ENCODE results near the gene KRT35.

KRT35 gene

GRCh38 chr17:41442739-41443138 is 38.2 kb downstream of the KRT35 start:
- H3K4me1 ChIP-seq (ENCODE audit: control insufficient read depth, low read length) = no peaks in the 10 kb centered on the region
- no peaks in the 10 kb centered on the region for H3K9me3 ChIP-seq (ENCODE audit: control insufficient read depth, insufficient read depth, low read length)
- H3K27ac ChIP-seq (ENCODE audit: low read depth, low read length) = no peak overlapping the region
- H4K20me1 ChIP-seq (ENCODE audit: control insufficient read depth, insufficient read depth, low read depth, low read length) = no peaks in the 10 kb centered on the region
- H3K9me2 ChIP-seq (replicated peaks; ENCODE audit: control insufficient read depth, low read length) = no peaks in the 10 kb centered on the region
- H3K79me2 ChIP-seq (ENCODE audit: control insufficient read depth, low read length) = no peaks in the 10 kb centered on the region
- H3K4me2 ChIP-seq (ENCODE audit: low read length) = no peak overlapping the region
- TF ChIP-seq EZH2phosphoT487 (IDR thresholded peaks at IDR 0.05; ENCODE audit: borderline replicate concordance, low read length) (no peak), CTCF (IDR thresholded peaks at IDR 0.05; ENCODE audit: low read depth, low read length, poor library complexity, severe bottlenecking) (no peak)
- H3K4me3 ChIP-seq (ENCODE audit: low read length) = no peak overlapping the region
- peaks cover 44% of the 10 kb centered on the region for H3K27me3 ChIP-seq (ENCODE audit: control insufficient read depth, low read length)
- H3F3A ChIP-seq (ENCODE audit: control insufficient read depth, insufficient read depth) = no peaks in the 10 kb centered on the region
- no peaks in the 10 kb centered on the region for H3K36me3 ChIP-seq (ENCODE audit: control insufficient read depth, low read length)

- Histone ChIP-seq H3K27me3 (ENCODE audit: control insufficient read depth, low read length) (peaks cover 52% of the 10 kb centered on the region), H3K79me2 (ENCODE audit: control insufficient read depth, low read length) (no peaks in the 10 kb centered on the region), H3K4me3 (ENCODE audit: low read length) (no peak within 1 kb of the TSS), H4K20me1 (ENCODE audit: control insufficient read depth, insufficient read depth, low read depth, low read length) (no peaks in the 10 kb centered on the region), H3F3A (ENCODE audit: control insufficient read depth, insufficient read depth) (no peaks in the 10 kb centered on the region), H3K4me2 (ENCODE audit: low read length) (no peak within 1 kb of the TSS), H3K4me1 (ENCODE audit: control insufficient read depth, low read length) (no peaks in the 10 kb centered on the region), H3K9me3 (ENCODE audit: control insufficient read depth, insufficient read depth, low read length) (no peaks in the 10 kb centered on the region), H3K36me3 (ENCODE audit: control insufficient read depth, low read length) (no peaks in the 10 kb centered on the region), H3K9me2 (replicated peaks; ENCODE audit: control insufficient read depth, low read length) (no peaks in the 10 kb centered on the region), H3K27ac (ENCODE audit: low read depth, low read length) (no peak within 1 kb of the TSS)
- no peak for TF ChIP-seq CTCF (IDR thresholded peaks at IDR 0.05; ENCODE audit: low read depth, low read length, poor library complexity, severe bottlenecking)
These were observed 40.4 kb downstream of the KRT35 start, which contains the start of gene KRT38 for GRCh38 chr17:41440531-41441033. KRT38 (minus strand) TSS chr17:41440983; CDS start chr17:41440921, 62 bp downstream.

- TF ChIP-seq EZH2phosphoT487 (IDR thresholded peaks at IDR 0.05; ENCODE audit: borderline replicate concordance, low read length) = no peak
- TF ChIP-seq CTCF (IDR thresholded peaks at IDR 0.05; ENCODE audit: low read depth, low read length, poor library complexity, severe bottlenecking) = no peak
- Histone ChIP-seq H3K79me2 (ENCODE audit: control insufficient read depth, low read length) (no peaks in the 10 kb centered on the region), H3K27ac (ENCODE audit: low read depth, low read length) (no peak overlapping the region), H3K4me3 (ENCODE audit: low read length) (no peak overlapping the region), H3K9me3 (ENCODE audit: control insufficient read depth, insufficient read depth, low read length) (no peaks in the 10 kb centered on the region), H3K4me2 (ENCODE audit: low read length) (no peak overlapping the region), H3K9me2 (replicated peaks; ENCODE audit: control insufficient read depth, low read length) (no peaks in the 10 kb centered on the region), H3F3A (ENCODE audit: control insufficient read depth, insufficient read depth) (no peaks in the 10 kb centered on the region), H3K4me1 (ENCODE audit: control insufficient read depth, low read length) (no peaks in the 10 kb centered on the region), H3K27me3 (ENCODE audit: control insufficient read depth, low read length) (peaks cover 46% of the 10 kb centered on the region), H3K36me3 (ENCODE audit: control insufficient read depth, low read length) (no peaks in the 10 kb centered on the region), H4K20me1 (ENCODE audit: control insufficient read depth, insufficient read depth, low read depth, low read length) (no peaks in the 10 kb centered on the region)
These were observed 41.6 kb downstream of the KRT35 start for GRCh38 chr17:41439375-41439774.

Data from DOHH2 (cell line).